Neuronal stem cell (in vitro differentiated cells): ENCODE results near the gene MEN1.

Source experiments
- DNase-seq: peaks from one replicate; pipeline ENCODE4 v3.0.0-alpha.2; 2013; ENCODE audit warnings: low spot score
- H2AFZ ChIP-seq: one replicate; pipeline ENCODE4 v1.6.1; 2013; ENCODE audit warnings: mild to moderate bottlenecking, low read length, inconsistent platforms
- H2AK5ac ChIP-seq: 2 replicates; pipeline ENCODE4 v1.6.1; 2013; ENCODE audit warnings: low read depth, mild to moderate bottlenecking, inconsistent platforms, low read length, moderate library complexity, mixed read lengths
- H2BK120ac ChIP-seq: 2 replicates; pipeline ENCODE4 v1.6.1; 2013; ENCODE audit warnings: low read depth, mild to moderate bottlenecking, inconsistent platforms, low read length, moderate library complexity, mixed read lengths
- H2BK12ac ChIP-seq: one replicate; pipeline ENCODE4 v1.6.1; 2013; ENCODE audit warnings: low read length, inconsistent platforms
- H2BK15ac ChIP-seq: 2 replicates; pipeline ENCODE4 v1.6.1; 2013; ENCODE audit warnings: mild to moderate bottlenecking, low read length, inconsistent platforms, mixed read lengths
- H2BK5ac ChIP-seq: one replicate; pipeline ENCODE4 v1.6.1; 2013; ENCODE audit warnings: inconsistent platforms, mild to moderate bottlenecking, low read length, moderate library complexity
- H3K14ac ChIP-seq: one replicate; pipeline ENCODE4 v1.6.1; 2013; ENCODE audit warnings: low read length, inconsistent platforms
- H3K18ac ChIP-seq: 2 replicates; pipeline ENCODE4 v1.6.1; 2013; ENCODE audit warnings: low read length, inconsistent platforms
- H3K23ac ChIP-seq: 2 replicates; pipeline ENCODE4 v1.6.1; 2013; ENCODE audit warnings: low read depth, mild to moderate bottlenecking, mixed read lengths, low read length, inconsistent platforms; ENCODE audit not compliant: poor library complexity
- H3K27ac ChIP-seq: replicated peaks from 3 replicates; pipeline ENCODE4 v1.5.1; 2013; ENCODE audit warnings: low read length, inconsistent platforms
- H3K27me3 ChIP-seq, 3 experiments: 2 replicates each; pipeline ENCODE4 v1.6.1; 2013; ENCODE audit warnings: low read length in 3 of 3, mild to moderate bottlenecking in 2 of 3, inconsistent platforms in 1 of 3, low read depth in 1 of 3, mixed read lengths in 1 of 3, moderate library complexity in 1 of 3; ENCODE audit not compliant: control insufficient read depth in 3 of 3, insufficient read depth in 3 of 3
- H3K36me3 ChIP-seq, 2 donors: replicated peaks in 1 of 2; 2 replicates each; pipeline ENCODE4 v1.6.1; 2013; ENCODE audit warnings: low read length in 2 of 2; ENCODE audit not compliant: control insufficient read depth in 2 of 2, insufficient read depth in 2 of 2
- H3K4ac ChIP-seq: 2 replicates; pipeline ENCODE4 v1.6.1; 2013; ENCODE audit warnings: inconsistent platforms, mild to moderate bottlenecking, low read length, moderate library complexity
- H3K4me1 ChIP-seq, 2 donors: 1 replicate in 1 of 2; 2 replicates in 1 of 2; pipeline ENCODE4 v1.6.1; 2013; ENCODE audit warnings: low read length in 2 of 2, low read depth in 1 of 2; ENCODE audit not compliant: control insufficient read depth in 2 of 2, insufficient read depth in 1 of 2
- H3K4me2 ChIP-seq: one replicate; pipeline ENCODE4 v1.6.1; 2013; ENCODE audit warnings: mild to moderate bottlenecking, low read length, inconsistent platforms; ENCODE audit not compliant: insufficient read depth, poor library complexity, severe bottlenecking
- H3K4me3 ChIP-seq, 2 donors: 2 replicates each; pipeline ENCODE4 v1.5.1; 2013; ENCODE audit warnings: low read length in 2 of 2, mild to moderate bottlenecking in 2 of 2, inconsistent platforms in 1 of 2, moderate library complexity in 1 of 2
- H3K79me1 ChIP-seq: one replicate; pipeline ENCODE4 v1.6.1; 2013; ENCODE audit warnings: low read depth, mild to moderate bottlenecking, inconsistent platforms, low read length, moderate library complexity
- H3K9ac ChIP-seq: one replicate; pipeline ENCODE4 v1.6.1; 2013; ENCODE audit warnings: mild to moderate bottlenecking, low read depth, low read length, inconsistent platforms; ENCODE audit not compliant: poor library complexity
- H3K9me3 ChIP-seq, 2 donors: replicated peaks in 1 of 2; 2 replicates each; pipeline versions ENCODE3 to v1.6.1; 2013; ENCODE audit warnings: low read length in 2 of 2, mild to moderate bottlenecking in 2 of 2, inconsistent platforms in 1 of 2, low read depth in 1 of 2, mixed read lengths in 1 of 2, moderate library complexity in 1 of 2; ENCODE audit not compliant: control insufficient read depth in 2 of 2, insufficient read depth in 1 of 2
- H4K8ac ChIP-seq: one replicate; pipeline ENCODE4 v1.6.1; 2013; ENCODE audit warnings: low read depth, mild to moderate bottlenecking, inconsistent platforms, low read length, moderate library complexity
- H4K91ac ChIP-seq: one replicate; pipeline ENCODE4 v1.6.1; 2013; ENCODE audit warnings: low read length, low read depth, mild to moderate bottlenecking, inconsistent platforms; ENCODE audit not compliant: poor library complexity
- WGBS, 2 donors: extraction: QIAGEN DNeasy Blood & Tissue Kit; methylation state at CpG; one replicate each; pipeline ENCODE4 v1.1.7; 2013; ENCODE audit warnings: missing lambda C conversion rate in 2 of 2, mixed read lengths in 1 of 2; ENCODE audit not compliant: insufficient read length in 2 of 2, insufficient replicate concordance in 1 of 2; ENCODE audit errors: extremely low coverage in 2 of 2; 5-methylcytosine and 5-hydroxymethylcytosine counted together

Gene MEN1

DNA sequence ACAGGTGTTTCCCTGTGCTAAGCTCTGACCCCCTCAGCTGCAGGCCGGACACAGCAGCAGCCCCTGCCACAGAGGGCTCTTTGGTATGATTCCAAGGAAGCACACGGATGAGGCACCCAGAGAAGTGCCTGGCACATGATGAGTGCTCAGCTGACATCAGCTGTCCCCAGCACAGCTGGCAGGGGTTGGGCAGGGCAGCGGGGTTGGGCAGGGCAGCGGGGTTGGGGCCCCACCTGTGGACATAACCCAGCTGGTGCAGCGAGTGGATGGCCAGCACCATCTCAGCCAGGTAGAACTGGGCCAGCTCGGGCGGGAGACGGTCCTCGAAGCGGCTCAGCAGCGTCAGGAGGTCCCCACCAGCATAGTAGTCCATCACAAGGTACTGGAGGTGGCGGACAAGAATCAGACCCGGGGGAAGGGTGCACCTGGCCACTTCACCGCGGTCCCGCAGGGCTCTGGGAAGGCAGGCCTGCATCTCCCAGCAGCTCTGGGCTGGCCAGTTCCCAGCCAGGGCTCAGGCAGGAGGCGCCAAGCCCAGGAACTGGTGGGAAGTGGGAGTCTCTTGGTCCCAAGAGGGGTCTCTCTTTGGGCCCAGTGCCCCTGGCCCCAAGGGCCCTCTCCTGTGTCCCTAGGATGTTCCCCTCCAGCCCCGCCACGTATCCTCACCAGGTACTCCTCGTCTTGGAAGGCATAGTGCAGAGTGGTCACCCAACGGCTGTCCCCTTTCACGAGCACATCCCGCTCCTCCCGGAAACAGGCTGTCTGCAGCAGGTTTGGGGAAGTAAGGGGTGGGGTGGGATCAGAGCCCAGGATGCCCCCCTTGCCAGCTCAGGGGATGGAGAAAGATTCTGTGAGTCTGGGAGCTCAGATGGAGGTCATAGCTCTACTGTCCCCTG, 29.8 kb upstream of the MEN1 start:
- H3K4me3 ChIP-seq: no peak overlapping the region
- no peaks in the 10 kb centered on the region for H3K36me3 ChIP-seq
- H3K27me3 ChIP-seq: peaks cover 0 to 24% (median 8%) of the 10 kb centered on the region in 3 experiments
- H3K18ac ChIP-seq: peak overlapping the region; percentile 80
- H2BK120ac ChIP-seq: no peak overlapping the region
- H3K23ac ChIP-seq: no peak overlapping the region
- H3K9ac ChIP-seq: peak overlapping the region; percentile 47
- H3K27ac ChIP-seq: no peak overlapping the region
- H3K4me1 ChIP-seq: peaks cover 15 to 20% of the 10 kb centered on the region in 2 donors
- no peak overlapping the region for H3K4me2 ChIP-seq
- peak overlapping the region; percentile 73 for H2BK15ac ChIP-seq
- no peak overlapping the region for H4K91ac ChIP-seq
- H3K4ac ChIP-seq: no peak overlapping the region
- no peak overlapping the region for H2BK5ac ChIP-seq
- peak overlapping the region; percentile 38 for H3K14ac ChIP-seq
- H3K79me1 ChIP-seq: peaks cover 2% of the 10 kb centered on the region
- no peak overlapping the region for H2AFZ ChIP-seq
- no peak for DNase-seq
- H4K8ac ChIP-seq: no peak overlapping the region
- WGBS, 2 donors: no CpG with 5 or more reads among the region's 24 CpGs
- no peaks in the 10 kb centered on the region for H3K9me3 ChIP-seq
- peak overlapping the region; percentile 52 for H2AK5ac ChIP-seq
- H2BK12ac ChIP-seq: no peak overlapping the region

DNA sequence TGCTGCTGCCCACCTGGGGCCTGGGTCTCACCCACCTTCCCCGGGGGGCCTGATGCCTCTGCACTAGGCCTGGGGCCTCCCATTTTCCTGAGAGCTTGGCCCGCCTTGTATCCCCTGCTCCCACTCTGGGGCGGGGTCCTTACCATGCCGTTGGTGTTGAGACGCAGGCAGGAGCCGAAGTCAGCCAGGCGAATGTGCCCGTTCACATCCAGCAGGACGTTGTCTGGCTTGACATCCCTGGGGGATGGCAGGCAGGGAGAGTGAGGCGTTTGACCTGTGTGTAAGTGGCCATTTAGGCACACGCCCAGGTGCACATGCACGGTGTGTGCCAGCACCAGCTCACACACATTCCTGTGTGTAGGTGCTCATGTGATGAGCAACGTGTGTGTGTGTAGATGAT, 29.0 kb upstream of the MEN1 start:
- Histone ChIP-seq H2BK15ac (no peak overlapping the region), H2BK5ac (no peak overlapping the region), H2BK12ac (no peak overlapping the region), H3K79me1 (peaks cover 2% of the 10 kb centered on the region), H3K4me2 (no peak overlapping the region), H2AK5ac (no peak overlapping the region), H3K18ac (no peak overlapping the region), H3K23ac (no peak overlapping the region), H3K36me3 (no peaks in the 10 kb centered on the region), H3K4me3 (no peak overlapping the region), H4K91ac (no peak overlapping the region), H2BK120ac (no peak overlapping the region), H3K27ac (no peak overlapping the region), H3K4ac (no peak overlapping the region), H3K9ac (no peak overlapping the region), H3K27me3 (peaks cover 0 to 23% (median 7%) of the 10 kb centered on the region in 3 experiments), H3K14ac (no peak overlapping the region), H3K9me3 (no peaks in the 10 kb centered on the region), H2AFZ (no peak overlapping the region), H3K4me1 (peaks cover 15 to 20% of the 10 kb centered on the region in 2 donors), H4K8ac (no peak overlapping the region)
- no CpG with 5 or more reads among the region's 13 CpGs for WGBS, 2 donors
- no peak for DNase-seq

DNA sequence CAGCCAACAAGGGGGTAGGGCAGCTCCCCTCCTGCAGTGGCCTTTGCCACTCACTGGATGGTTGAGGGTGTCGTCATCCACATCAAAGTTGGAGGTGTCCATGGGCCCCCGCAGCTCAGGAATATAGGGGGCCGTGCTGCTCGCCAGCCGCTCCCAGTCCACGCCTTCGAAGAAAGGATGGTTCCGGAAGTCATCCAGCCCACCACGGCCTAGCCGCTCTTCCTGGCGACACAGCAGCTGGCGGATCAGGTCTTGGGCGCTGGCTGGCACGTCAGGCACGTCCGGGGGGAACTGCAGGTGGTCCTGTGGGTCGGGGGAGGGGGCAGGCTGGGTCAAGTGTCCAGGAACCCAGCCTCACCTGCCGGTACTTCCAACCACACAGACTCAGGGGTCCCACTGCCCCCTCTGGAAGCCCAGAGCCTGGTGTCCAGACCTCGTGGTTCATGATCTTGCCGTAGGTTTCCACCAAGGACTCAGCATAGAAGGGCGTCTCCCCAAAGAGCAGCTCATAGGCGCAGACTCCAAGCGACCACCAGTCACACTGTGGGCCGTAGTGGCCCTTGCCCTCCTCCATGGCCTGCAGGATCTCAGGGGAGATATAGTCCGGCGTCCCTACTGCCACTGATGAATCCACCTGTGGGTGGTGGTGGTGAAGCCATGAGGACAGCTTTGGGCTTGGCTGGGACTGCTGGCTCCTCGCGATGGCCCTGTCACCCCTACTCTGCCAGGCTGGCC, 28.4 kb upstream of the MEN1 start:
- Histone ChIP-seq H2BK12ac (no peak overlapping the region), H3K9ac (no peak overlapping the region), H3K4me3 (no peak overlapping the region), H3K27ac (no peak overlapping the region), H3K4me1 (peaks cover 15 to 17% of the 10 kb centered on the region in 2 donors), H2BK120ac (no peak overlapping the region), H3K9me3 (no peaks in the 10 kb centered on the region), H3K4ac (peak overlapping the region; percentile 29), H2AFZ (no peak overlapping the region), H4K91ac (no peak overlapping the region), H3K79me1 (peaks cover 2% of the 10 kb centered on the region), H2AK5ac (peak overlapping the region; percentile 0), H2BK15ac (peak overlapping the region; percentile 49), H3K27me3 (peaks cover 0 to 23% (median 1%) of the 10 kb centered on the region in 3 experiments), H3K23ac (no peak overlapping the region), H3K18ac (no peak overlapping the region), H3K14ac (peak overlapping the region; percentile 27), H3K36me3 (no peaks in the 10 kb centered on the region), H4K8ac (no peak overlapping the region), H3K4me2 (no peak overlapping the region), H2BK5ac (no peak overlapping the region)
- no CpG with 5 or more reads among the region's 28 CpGs for WGBS, 2 donors
- no peak for DNase-seq

DNA sequence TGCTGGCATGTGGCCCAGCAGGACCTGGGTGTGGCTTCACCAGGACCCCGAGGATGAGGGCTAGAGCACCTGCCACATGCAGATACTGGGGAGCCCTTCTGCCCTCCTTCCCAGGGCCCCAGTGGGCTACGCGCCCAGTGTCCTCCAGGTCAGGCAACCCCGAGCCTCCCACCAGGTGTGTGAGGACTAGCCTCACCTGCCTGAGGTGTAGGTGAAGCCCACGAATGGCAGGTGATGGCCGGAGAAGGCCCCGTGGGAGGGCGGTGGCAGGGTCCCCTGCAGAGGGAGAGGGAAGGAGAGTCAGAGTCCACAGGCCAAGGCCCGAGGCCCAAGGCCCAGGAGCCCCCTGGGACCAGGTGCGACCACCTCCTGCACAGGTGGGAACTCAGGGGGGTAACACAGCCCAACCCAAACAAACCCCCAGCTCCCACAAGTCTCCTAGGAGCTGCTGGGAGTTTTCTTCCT, 27.6 kb upstream of the MEN1 start:
- WGBS, 2 donors: no CpG with 5 or more reads among the region's 10 CpGs

More for the DNA sequence above, 27.6 kb upstream of the MEN1 start:
- Histone ChIP-seq H2BK120ac (no peak overlapping the region), H3K23ac (no peak overlapping the region), H2BK15ac (peak overlapping the region; percentile 39), H3K14ac (peak overlapping the region; percentile 76), H3K9me3 (no peaks in the 10 kb centered on the region), H4K91ac (no peak overlapping the region), H2BK12ac (peak overlapping the region; percentile 78), H3K36me3 (no peaks in the 10 kb centered on the region), H3K9ac (no peak overlapping the region), H2BK5ac (peak overlapping the region; percentile 29), H2AK5ac (peak overlapping the region; percentile 61), H3K18ac (peak overlapping the region; percentile 27), H3K79me1 (peaks cover 2% of the 10 kb centered on the region), H4K8ac (no peak overlapping the region), H3K4me1 (peaks cover 10 to 12% of the 10 kb centered on the region in 2 donors), H3K4ac (no peak overlapping the region), H3K27ac (no peak overlapping the region), H3K4me2 (no peak overlapping the region), H3K27me3 (peaks cover 0 to 29% (median 0%) of the 10 kb centered on the region in 3 experiments), H2AFZ (no peak overlapping the region), H3K4me3 (no peak overlapping the region)
- no peak for DNase-seq
